Measurements from ENCODE around the gene TMPRSS13.
"Not testable (repeated sequence)": the region's sequence is repeated elsewhere in the genome, so short reads cannot be mapped to it uniquely, and the experiment has no call there.

Gene TMPRSS13

DNA sequence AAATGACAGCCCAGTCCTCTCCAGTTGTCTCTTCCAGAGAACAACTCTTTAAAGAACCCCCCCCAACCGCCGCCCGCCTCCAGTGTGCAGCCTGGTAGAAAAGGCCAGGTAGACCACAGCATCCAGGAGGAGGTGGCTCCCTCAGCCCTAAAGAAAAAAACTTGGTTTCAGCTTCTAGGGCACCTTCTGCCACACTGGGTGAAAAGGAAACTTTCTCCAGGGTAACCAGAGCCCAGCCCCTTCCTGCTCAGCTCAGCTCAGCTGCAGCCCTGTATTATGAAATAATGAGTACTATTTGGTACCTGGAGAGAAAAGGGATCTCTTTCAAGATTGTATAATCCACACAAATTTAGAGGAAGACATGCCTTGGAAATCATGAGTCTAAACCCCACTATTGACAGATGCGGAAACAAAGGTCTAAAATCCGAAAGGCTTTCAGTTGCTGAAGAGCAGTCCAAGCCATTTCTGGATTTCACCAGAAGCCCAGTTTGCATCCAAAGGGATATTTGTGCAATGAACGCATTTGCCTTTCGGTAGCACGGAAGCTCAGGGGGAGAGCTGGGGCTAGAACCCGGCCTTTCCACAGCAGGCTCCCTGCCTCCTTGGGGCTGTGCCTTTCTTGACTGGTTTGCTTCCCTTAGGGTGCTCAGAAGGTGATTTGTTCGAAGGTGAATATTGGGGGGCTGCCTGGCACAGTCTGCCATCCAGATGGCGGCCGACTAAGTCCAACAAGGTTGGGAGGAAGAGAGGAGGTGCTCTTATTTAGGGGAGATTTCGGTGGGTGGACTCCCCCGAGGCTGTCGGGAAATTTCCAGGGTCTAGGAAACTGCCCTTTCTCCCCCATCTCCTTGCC lies 56.0 kb downstream of the TMPRSS13 start:
- DNase-seq (ENCODE audit: low read depth in 3 of 3), result no peak

DNA sequence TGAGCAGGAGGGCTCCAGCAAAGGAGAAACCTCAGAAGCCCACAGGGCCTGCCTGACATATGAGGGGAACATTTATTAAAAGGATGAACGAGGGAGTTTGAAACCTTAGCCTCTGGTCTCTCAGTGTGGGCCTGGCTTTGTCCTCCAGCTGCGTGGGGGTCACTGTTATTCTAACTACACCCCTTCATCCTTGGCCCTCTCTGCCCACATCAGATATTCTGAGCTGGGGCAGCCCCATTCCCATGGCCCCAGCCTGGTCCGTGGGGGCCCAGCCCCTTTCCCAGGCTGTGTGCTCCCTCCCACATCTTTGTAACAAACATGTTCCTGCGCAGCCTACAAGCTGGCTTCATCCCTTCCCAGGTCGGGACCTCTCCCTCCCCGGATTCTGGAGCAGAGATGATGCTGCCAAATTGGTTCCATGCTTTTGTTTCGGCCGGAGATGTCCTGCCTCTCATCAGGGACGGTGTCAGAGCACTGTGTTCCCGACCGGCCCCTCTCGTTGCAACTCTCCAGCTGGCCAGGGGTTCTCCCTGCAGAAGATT lies 56.7 kb downstream of the TMPRSS13 start:
- DNase-seq (ENCODE audit: low read depth in 3 of 3), result no peak

DNA sequence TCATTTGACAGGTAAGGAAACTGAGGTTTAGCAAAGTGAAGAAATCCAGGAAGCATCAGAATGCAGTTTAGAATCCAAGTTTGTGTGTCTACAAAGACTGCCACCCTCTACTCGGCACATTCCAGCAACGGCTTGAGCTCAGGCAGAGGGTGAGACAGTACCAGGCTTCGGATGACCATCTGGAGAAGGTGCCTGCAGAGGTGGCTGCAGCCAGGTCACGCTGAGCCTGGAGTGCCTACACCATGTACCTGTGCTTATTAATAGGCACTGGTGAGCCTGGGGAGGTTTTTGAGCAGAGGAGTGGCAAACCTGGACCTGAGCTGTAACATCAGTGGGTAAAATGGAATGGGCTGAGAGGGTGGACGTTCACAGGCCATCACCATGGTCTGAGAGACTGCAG lies 57.4 kb downstream of the TMPRSS13 start:
- no peak for DNase-seq (ENCODE audit: low read depth in 3 of 3)

DNA sequence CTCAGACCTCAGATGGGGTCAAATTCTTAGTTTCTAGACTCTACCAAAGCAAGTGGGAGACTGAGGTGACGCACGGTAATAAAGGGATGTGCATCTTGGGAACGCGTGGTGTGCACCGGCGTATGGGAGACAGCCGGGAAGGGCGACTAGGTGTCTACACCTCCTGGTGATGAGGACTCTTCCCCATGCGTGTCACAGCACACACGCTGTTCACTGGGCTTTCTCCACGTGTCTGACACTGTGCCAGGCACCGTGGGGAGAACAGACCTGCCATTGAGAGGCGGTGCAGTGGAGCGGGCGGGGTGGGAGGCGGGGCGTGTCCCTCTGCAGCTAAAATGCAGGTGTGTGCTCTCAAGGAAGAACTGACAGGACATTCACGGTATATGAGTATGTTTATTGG lies 58.0 kb downstream of the TMPRSS13 start:
- no peak for DNase-seq (ENCODE audit: low read depth in 3 of 3)

DNA sequence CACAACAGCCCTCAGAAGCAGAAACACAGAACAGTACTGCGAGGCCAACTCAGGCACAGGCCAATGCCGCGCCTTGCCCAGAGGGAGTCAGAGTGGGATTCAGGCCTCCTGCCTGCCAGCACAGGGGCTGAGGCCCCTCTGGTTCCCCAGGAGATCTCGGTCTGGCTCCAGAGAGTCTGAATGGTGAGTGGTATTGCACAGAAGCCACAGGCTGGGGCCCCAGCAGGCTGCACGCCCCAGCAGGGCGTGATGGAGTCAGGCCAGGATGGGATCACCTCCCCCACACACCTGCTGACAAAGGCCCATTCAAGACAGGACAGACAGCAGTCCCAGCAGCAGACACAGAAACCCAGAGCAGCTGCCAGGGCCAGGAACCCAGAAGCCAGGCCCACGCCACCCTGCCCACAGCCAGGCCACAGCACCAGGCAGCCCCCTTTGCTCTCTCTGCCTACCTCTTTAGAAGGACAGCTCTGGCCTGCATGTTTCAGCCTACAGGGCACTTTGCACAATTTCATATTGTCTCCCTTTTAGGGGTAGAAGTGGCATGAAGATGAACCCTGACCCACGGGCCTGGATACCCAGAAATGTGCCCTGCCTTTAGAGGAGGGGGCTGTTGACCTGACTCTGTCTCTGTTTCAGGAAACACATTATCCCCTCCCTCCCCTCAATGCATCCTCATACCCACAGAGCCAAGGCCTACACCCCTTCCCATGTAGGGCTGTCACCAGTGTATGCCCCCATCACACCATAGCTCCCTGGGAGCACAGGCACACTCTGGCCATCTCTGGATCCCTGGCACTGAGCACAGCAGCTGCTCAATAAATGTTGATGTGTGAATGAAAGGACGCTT lies 58.9 kb downstream of the TMPRSS13 start:
- DNase-seq (ENCODE audit: low read depth in 3 of 3), result no peak

DNA sequence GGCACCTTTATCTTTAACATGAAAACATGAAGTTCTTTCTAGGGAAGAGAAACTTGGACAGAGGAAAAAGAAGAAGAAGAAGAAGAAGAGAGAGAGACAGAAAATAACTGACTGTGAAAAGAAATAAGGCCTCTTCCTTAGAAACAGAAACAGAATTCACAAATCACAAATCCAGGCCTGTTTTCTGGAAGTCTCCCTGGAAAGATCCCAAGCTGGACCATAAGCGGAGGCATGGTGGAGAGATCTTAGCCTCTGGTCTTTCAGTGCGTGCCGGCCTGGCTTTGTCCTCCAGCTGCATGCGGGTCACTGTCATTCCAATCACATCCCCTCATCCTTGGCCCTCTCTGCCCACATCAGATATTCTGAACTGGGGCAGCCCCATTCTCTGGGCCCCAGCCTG lies 59.6 kb downstream of the TMPRSS13 start:
- no peak for DNase-seq (ENCODE audit: low read depth in 3 of 3)

DNA sequence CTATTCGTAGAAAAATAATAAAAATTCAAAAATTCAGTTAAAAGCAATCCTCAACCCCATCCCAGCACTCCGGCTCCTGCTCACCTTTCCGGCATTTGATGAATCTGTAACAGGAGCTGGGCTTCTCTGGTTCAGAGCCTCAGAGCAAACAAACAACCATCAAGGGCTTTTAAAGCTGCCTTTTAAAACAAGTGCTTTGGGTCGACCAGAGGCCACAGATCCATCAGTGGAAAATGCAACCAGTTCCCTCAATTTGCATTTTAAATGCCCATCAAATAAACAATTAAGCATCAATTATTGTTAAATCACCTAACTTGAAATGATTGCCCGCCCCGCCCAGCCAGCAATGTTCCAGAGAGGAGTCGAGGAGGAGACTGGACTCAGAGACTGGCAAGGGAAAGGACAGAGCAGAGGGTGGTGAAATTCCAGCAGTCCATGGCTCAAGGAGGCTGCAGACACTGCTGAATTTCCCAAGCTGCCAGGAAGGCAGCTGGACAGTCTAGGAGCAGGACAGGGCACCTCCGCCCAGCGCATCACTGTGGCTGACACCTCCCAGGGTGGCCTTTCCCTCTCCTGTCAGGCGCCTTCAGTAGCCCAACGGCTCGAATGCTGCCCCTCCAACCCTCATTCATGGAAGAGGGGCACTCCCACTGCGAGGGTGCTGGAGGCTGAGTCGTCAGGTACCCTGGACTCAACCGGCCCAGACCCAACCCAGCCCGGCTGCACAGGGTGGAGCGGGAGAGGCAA lies 60.2 kb downstream of the TMPRSS13 start:
- no peak for DNase-seq (ENCODE audit: low read depth in 3 of 3)

DNA sequence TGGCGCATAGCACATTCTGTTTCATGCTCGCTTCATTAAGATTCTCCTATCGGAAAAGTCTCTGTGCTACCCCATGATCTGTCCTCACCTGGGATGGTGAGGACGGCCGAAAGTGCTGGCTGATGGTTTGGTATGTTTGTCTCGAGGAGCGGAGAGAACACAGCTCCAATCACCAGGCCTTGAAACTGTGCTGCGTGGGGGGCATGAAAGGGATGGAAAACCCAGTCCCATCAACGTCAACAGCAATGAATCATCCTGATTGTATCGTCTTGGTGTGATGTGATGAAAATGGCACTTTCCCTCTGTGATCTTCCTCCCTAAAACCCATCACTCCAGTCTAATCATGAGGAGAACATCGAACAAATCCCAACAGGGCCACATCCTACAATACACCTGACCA lies 61.1 kb downstream of the TMPRSS13 start:
- DNase-seq (ENCODE audit: low read depth in 3 of 3), result no peak

DNA sequence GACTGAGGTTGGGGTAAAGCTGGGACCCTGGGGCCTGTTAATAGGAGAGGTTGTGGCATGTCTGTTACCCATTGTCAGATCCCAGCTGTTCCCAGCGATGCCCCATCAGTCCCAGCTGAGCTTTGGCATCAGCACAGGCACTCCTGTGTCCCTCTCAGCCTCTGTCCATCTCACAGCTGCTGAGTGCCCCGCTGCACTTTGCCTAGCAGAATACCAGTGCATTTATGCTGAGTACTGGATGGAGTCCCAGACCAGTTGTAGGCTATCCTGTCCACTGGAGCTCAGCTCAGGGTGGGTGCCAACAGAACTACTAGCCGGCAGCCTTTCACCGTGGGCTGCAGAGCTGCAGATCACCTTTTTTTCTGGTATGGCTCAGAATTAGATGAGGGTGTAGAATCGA lies 62.7 kb downstream of the TMPRSS13 start:
- no peak for DNase-seq (ENCODE audit: low read depth in 3 of 3)

DNA sequence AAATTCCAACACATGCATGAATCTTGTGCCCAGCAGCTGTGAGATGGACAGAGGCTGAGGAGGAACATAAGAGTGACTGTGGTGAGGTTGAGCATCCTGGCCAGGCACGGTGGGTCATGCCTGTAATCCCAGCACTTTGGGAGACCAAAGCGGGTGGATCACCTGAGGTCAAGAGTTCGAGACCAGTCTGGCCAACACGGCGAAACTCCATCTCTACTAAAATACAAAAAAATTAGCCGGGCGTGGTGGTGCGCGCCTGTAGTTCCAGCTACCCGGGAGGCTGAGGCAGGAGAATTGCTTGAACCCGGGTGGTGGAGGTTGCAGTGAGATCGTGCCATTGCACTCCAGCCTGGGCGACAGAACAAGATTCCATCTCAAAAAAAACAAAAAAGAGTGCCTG lies 63.7 kb downstream of the TMPRSS13 start:
- DNase-seq (ENCODE audit: low read depth in 3 of 3), result not testable (repeated sequence)

DNA sequence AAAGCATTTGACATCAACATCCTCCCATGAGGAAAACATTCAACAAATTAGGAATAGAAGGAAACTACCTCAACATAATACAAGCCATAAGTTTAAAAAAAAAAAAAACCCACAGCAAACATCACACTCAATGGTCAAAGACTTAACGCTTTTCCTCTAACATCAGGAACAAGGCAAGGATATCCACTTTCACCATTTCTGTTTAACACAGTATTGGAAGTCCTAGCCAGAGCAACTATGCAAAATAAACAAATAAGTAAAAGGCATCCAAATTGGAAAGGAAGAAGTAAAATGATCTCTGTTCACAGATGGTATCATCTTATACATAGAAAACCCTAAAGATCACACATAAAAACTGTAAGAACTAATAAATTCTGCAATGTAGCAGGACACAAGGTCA lies 65.8 kb downstream of the TMPRSS13 start:
- DNase-seq (ENCODE audit: low read depth in 3 of 3), result no peak

DNA sequence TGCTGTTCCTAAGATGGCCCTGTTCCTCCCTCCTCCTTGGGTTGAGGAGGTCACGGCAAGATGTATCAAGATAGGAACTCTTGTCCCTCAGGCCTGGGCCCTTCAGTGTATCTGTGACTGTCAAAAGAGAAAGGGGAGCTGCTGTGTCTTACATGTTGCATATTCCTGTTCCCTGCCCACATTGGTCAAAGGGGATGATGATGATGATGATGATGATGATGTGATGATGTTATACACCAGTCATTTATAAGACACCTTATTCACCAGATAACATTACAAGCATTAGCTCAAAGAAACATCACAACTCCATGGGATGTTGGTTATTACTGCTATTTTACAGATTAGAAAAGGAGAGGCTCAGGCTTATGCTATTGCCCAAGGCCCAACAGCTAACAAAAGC lies 66.4 kb downstream of the TMPRSS13 start:
- no peak for DNase-seq (ENCODE audit: low read depth in 3 of 3)

DNA sequence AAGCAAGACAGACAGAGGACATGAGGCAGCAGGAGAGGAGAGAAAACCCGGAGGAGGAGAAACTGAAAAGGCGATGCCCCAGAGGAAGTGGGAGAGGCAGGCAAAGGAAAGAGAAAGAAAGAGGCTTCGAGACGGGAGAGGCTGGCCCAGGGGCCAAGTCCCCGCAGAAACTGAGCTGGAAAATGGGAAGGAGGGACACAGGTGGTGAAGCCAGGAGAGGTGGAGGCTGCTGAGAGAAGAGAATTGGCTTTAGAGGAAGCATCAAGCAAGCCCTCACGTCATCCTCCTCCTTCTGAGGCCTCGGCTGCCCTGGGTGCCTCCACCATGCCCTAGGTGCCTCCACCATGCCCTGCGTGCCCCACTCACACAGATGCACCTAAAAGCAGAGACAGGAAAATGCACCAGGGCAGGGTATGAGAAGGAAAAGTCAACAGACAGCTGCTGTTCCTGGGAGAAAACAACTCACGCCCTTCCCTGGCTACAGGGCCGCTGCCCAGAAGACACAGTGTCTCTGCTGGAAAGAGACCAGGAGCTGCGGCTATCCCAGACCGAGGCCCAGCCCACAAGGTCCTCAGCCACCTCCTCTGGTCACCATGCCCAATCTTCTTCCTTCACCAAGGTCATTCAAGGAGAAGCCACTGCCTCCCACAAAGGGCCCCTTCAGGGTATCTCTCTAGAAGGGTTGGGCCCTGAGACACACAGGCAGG lies 67.0 kb downstream of the TMPRSS13 start:
- DNase-seq (ENCODE audit: low read depth in 3 of 3), result no peak

DNA sequence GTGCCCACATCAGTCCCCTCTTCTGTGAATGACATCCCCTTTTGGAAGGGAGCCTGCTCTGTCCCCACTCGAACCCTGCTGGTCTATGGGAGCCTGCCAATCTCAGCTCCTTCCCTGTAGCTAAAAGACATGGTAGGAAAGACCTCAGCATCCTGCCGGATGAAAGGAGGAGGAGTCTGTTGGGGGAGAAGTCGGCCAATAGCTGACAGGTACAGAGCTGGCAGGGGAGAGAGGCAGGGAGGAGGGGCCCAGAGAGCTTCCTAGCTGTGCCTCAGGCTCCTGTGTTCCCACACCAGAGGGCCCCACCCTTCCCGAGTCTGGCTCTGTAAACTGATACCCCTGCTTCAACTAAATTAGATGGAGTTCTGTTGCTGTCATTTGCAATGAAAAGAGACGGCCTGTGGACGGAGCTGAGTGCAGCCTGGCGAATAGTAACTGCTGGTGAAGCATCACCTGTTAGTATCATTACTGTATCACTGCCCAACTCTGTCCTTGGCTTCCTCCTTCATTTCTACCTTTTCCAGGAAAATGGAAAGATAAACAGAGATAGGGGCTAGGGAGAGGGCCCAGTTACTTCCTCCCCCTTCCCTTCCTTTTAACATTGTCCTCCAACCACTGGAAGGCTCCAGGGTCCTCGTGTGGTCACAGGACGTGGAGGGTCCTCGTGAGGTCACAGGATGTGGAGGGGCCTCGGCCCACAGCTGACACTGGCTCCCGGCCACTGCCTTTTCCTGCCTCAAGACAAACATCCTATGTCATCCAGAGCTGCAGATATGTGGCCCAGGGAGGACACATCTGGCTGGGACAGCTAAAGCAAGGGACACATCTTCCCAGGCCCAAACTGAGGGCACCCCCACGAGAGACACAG lies 67.8 kb downstream of the TMPRSS13 start:
- no peak for DNase-seq (ENCODE audit: low read depth in 3 of 3)

DNA sequence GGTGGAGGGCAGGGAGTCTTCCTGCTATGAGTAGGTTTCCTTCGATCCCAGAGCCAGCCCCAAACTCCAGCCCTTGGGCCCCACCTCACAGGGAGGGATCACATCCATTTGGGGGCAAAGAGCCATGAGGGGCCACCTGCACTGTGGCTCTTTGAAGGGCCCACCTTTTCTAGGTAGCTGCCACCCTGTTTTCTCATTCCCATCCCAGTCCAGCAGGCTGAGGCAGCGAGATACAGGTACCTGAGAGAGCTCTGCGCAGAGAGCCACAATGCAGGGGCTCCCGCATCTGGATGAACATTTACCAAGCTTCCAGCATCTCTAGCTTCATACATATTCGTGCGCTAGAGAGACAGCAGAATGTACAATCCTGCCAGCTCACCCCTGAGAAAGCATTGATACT lies 69.1 kb downstream of the TMPRSS13 start:
- DNase-seq (ENCODE audit: low read depth in 3 of 3), result no peak

DNA sequence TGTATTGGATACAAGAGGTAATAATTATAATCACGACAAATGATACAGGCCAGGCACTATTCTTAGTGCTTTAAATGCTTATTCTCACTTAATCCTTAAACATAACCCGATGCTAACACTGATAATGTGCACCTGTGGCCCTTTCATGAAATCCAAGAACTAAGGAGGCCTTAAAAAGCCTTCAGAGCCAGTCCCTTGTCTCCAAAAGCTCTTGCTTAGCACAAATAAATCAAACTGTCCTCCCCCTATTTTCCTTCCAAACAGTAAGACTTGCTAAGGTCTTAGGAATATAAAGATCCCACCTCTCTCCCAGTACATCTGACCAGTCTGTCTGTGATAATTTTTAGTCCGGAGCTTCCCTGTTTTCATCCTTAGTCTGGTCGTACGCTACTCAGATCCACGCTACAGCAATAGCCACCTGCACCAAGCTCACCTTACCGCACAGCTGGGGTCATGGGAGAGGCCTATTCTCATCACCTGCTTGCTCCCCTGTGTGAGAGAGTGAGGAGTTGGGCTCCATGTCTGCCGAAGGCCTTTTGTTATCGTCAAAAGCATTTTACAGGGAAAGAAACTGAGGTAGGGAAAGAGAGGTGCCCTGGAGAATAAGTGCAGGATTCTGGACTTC lies 69.6 kb downstream of the TMPRSS13 start:
- DNase-seq (ENCODE audit: low read depth in 3 of 3), result no peak

DNA sequence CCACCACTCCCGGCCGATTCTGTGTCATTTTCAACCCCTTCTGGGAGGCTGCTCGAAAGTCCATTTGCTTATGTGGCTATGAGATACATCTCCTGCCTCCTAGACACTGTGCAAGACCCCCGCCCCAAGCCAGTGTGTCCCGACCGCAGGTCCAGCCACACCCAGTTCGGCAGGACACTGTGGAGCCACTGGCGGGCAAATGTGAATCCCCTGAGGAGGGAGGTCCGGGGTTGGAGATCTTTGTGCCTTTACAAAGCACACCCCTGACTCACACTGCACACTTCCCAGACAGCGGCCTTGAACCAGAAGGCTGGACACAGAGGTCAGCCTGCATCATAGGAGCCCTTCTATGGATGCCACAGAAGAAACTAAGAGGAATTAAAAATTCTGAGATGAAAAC lies 70.1 kb downstream of the TMPRSS13 start:
- DNase-seq (ENCODE audit: low read depth in 3 of 3), result no peak

DNA sequence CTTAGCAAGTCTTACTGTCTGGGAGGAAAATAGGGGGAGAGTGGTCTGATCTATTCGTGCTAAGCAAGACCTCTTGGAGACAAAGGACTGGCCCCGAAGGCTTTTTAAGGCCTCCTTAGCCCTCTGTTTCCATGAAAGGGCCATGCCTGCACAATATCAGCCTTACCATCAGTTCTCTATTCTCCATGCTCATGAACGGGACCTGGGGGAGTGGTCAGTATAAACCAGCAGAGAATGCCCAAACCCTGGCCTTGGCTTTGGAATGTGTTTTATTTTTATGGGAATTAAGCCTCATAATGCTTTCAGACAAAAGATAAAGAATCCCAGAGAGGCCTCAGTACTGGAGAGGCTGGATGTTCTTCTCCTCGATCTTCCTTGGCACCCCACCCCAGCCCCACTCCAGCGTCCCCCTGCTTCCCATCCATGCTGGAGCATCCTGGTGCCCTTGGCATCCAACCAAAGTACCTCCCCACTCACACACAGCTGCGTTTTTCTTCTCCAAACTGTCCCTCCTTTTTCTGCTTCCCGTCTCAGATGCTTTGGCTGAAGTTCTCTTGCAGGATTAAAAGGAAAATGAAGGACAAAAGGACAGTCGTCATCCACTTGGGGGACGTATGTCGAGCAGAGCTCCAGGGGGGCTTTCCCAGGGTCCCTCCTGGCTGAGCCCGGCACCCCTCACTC lies 71.3 kb downstream of the TMPRSS13 start:
- DNase-seq (ENCODE audit: low read depth in 3 of 3), result no peak

DNA sequence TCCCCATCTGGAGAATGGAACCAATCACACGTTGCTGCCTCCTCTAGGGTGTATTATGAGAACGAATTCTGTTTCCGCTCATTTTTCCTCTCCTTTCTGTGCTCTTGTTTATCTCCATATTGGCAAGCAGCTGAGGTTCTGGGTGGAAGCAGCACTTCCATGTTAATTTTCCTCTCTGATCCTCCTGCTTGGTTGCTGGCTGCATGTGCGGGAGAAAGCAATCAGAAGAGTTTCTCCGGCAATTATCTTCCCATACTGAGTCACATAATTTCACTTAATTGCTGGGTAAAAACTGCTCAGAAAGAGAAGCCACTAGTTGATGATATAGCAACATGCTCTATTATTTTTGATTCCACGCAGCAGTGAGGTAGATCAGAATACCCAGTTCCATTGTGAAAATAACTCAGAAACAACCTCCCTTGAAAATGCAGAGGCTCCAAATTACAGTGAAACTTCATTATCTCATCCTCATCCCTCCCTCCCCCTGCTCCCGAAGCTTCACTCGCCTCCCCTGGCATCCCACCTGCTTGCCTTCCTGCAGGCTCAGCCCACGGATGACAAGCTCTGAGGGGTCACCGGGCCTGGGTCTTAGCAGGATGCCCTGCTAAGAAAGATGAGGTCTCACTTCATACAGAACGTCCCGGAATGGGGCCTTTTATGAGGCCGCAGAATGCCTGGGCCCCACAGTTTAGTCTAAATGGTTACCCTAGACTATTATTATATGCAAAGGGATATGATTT lies 73.1 kb downstream of the TMPRSS13 start:
- DNase-seq (ENCODE audit: low read depth in 3 of 3), result no peak

All from stimulated activated CD4-positive, alpha-beta T cell treated with anti-CD3 and anti-CD28 coated beads, TNF-alpha, amount 100 ng/mL, for 4 hours (primary cell).